Heart left ventricle (tissue), 16 donors: Measurements from ENCODE around the gene TTC33. TPM values are rescaled to one million over a fixed set of nuclear protein-coding genes. Genes with fewer than 3 reads are reported as not detected.
A peak's percentile ranks its signal among the peaks of the same experiment; 100 is the strongest.

Experiments used
- ATAC-seq, 4 donors: fragments of 200-7000 bp; cut with Tn5 transposase; one replicate each; pipeline ENCODE4 v1.9.1; 2020 to 2022; ENCODE audit warnings: moderate library complexity in 4 of 4, mild to moderate bottlenecking in 3 of 4, moderate number of reproducible peaks in 1 of 4
- DNase-seq, 5 donors: peaks; one replicate each; pipeline ENCODE4 v3.0.0-alpha.2; 2020
- H3K27ac ChIP-seq, 12 donors: fragments of 200-600 bp; sonication (generic) in 4 of 12; one replicate each; pipeline versions ENCODE4 v1.5.0 to v1.8.0; 2016 to 2022; ENCODE audit warnings: mild to moderate bottlenecking in 2 of 12
- H3K27me3 ChIP-seq, 9 donors: fragments of 200-600 bp; sonication (generic) in 2 of 9; one replicate each; pipeline versions ENCODE4 v1.5.1 to v1.8.0; 2016 to 2022; ENCODE audit warnings: mild to moderate bottlenecking in 3 of 9
- H3K36me3 ChIP-seq, 9 donors: fragments of 200-600 bp; sonication (generic) in 2 of 9; one replicate each; pipeline versions ENCODE4 v1.5.0 to v1.8.0; 2018 to 2022; ENCODE audit warnings: mild to moderate bottlenecking in 2 of 9
- H3K4me1 ChIP-seq, 12 donors: fragments of 200-600 bp; sonication (generic) in 4 of 12; one replicate each; pipeline versions ENCODE4 v1.5.0 to v1.8.0; 2016 to 2022; ENCODE audit warnings: mild to moderate bottlenecking in 3 of 12
- H3K4me3 ChIP-seq, 12 donors: fragments of 200-600 bp; sonication (generic) in 4 of 12; one replicate each; pipeline versions ENCODE4 v1.5.0 to v1.8.0; 2017 to 2022; ENCODE audit warnings: mild to moderate bottlenecking in 9 of 12, moderate library complexity in 4 of 12
- H3K9me3 ChIP-seq, 12 donors: fragments of 200-600 bp; sonication (generic) in 4 of 12; one replicate each; pipeline versions ENCODE4 v1.5.0 to v1.8.0; 2016 to 2022; ENCODE audit warnings: mild to moderate bottlenecking in 1 of 12
- CTCF ChIP-seq, 12 donors: fragments of 200-600 bp; sonication (generic) in 4 of 12; IDR thresholded peaks; one replicate each; pipeline versions ENCODE4 v1.5.0 to v1.8.0; 2018 to 2022; ENCODE audit warnings: antibody characterized with exemption in 12 of 12, mild to moderate bottlenecking in 5 of 12
- POLR2A ChIP-seq, 2 donors: fragments of 450-650 bp; IDR thresholded peaks; one replicate each; pipeline ENCODE4 v1.6.1; 2017; ENCODE audit warnings: antibody characterized with exemption in 2 of 2, mild to moderate bottlenecking in 2 of 2, moderate library complexity in 2 of 2
- WGBS, 4 donors: extraction: QIAGEN DNeasy Blood & Tissue Kit in 2 of 4; methylation state at CpG; one replicate each; pipeline versions ENCODE4 v1.1.5 to v1.1.7; 2013 to 2018; 5-methylcytosine and 5-hydroxymethylcytosine counted together
- intact Hi-C, 10 donors: fragments of 100-400 bp; cut with DNase I; formaldehyde crosslinking; loops; one replicate each; pipeline versions ENCODE4 v1.11.1 to v1.14.2; 2022
- polyA plus RNA-seq, 2 donors: library from polyadenylated mRNA; stranded (reverse); fragments of 200-250 nt; gene quantifications; one replicate each; pipeline ENCODE4 v1.2.3, GENCODE V29; 2013
- total RNA-seq, 9 donors: library from RNA; depleted of rRNA in 2 of 9; stranded (reverse); fragments of >200 nt in 2 of 9; fragmentation: NEBNext Ultra II Directional in 3 of 9; extraction: Animal tissue kit (Norgen Biotek cat#: 25700) in 3 of 9; gene quantifications; one replicate each; pipeline versions ENCODE4 v1.1.0 to v1.2.4, GENCODE V29; 2016 to 2023
- donor health status: ischemic (EF 13 %, LVEDD 7.1; RV severe dilation, severe dysfunction).
- donor health status: healthy with polysubstance abuse.
- donor health status: DM: no; HTN: yes; CAD: no.
- donor health status: DM: no; HTN: no; CAD: no.
- donor health status: ischemic (EF 25% LVEDD 6.9; RV normal size, moderate dysfunction).
- donor health status: ischemic (EF 25% LVEDD 5.7; RV mildly dilated, moderate dysfunction).
- donor health status: healthy.
- donor health status: DM: yes; HTN: yes; CAD: no.
- donor health status: ischemic (EF 35%, LVEDD 5.7; RV mildly dilated, moderate dysfunction).
- donor health status: nonischemic (EF 11% LVEDD 7.7; RV severe dilation, severe dysfunction).
- donor health status: DM: yes; HTN: yes; CAD: no.
- donor health status: PGD.
- donor health status: ischemic (EF 29% LVEDD 5.4; RV normal size, mild dysfunction).
- donor health status: nonischemic (EF 23%, LVEDD 6.1; RV moderate dilation, normal function).

TTC33 gene
- total and polyA plus RNA-seq, 11 donors = 5.6 to 20.0 (median 14.2) TPM

GRCh38 chr5:40630126-40630525, 125.6 kb downstream of the TTC33 start:
- Histone ChIP-seq H3K4me1 (peaks cover 0 to 17% (median 0%) of the 10 kb centered on the region in 12 donors), H3K9me3 (peaks cover 0 to under 1% (median 0%) of the 10 kb centered on the region in 12 donors), H3K27ac (no peak overlapping the region), H3K36me3 (no peaks in the 10 kb centered on the region), H3K4me3 (no peak overlapping the region), H3K27me3 (no peaks in the 10 kb centered on the region)
- no peak for ATAC-seq
- intact Hi-C loops = loop anchor here in 1 of 10 donors (5.0 kb wide), 1 partner anchor 42 kb away; no protein-coding TSS in a partner anchor
- no peak for DNase-seq
- TF ChIP-seq CTCF (IDR thresholded peaks at IDR 0.05) (no peak), POLR2A (IDR thresholded peaks at IDR 0.05) (no peak)

GRCh38 chr5:40628407-40628806, 127.4 kb downstream of the TTC33 start:
- no peak for ATAC-seq
- no peaks in the 10 kb centered on the region for H3K27me3 ChIP-seq
- H3K4me1 ChIP-seq = peaks cover 0 to 24% (median 0%) of the 10 kb centered on the region in 12 donors
- no peaks in the 10 kb centered on the region for H3K9me3 ChIP-seq
- TF ChIP-seq POLR2A (IDR thresholded peaks at IDR 0.05) (no peak), CTCF (IDR thresholded peaks at IDR 0.05) (no peak)
- no peaks in the 10 kb centered on the region for H3K36me3 ChIP-seq
- whole genome bisulfite sequencing, 4 donors = 83 to 96% (median 91%) methylated on average over 1 of the region's 1 CpG
- no peak for DNase-seq
- H3K27ac ChIP-seq = peak overlapping the region in 3 of 12 donors; percentile 5 to 53 (median 11)
- no peak overlapping the region for H3K4me3 ChIP-seq
- intact Hi-C loops = no loop called here

DNA sequence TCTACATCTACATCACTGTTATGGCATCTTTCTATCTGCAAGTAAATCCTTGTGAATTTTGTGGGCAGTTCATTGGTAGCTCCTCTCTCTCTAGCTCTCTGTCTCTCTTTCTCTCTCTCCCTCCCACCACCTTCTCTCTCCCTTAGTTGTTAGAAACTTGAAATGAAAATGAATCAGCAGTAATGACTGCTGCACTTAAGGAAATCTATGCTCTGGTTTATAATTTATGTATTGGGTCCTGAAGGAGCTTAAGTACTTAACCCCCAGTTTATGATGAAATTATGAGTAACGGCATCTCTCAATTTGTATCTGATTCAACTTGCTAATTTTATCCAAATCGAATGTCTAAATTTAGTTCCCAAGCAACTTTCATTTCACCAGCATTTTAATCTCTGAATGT, 128.1 kb downstream of the TTC33 start:
- no peaks in the 10 kb centered on the region for H3K36me3 ChIP-seq
- H3K27me3 ChIP-seq = no peaks in the 10 kb centered on the region
- peaks cover 0 to 30% (median 0%) of the 10 kb centered on the region in 12 donors for H3K4me1 ChIP-seq
- DNase-seq (no peak), ATAC-seq (no peak)
- H3K4me3 ChIP-seq = no peak overlapping the region
- TF ChIP-seq POLR2A (IDR thresholded peaks at IDR 0.05) = no peak
- no peak for TF ChIP-seq CTCF (IDR thresholded peaks at IDR 0.05)
- peak overlapping the region in 1 of 12 donors; percentile 53 for H3K27ac ChIP-seq
- WGBS, 4 donors = 67 to 82% (median 77%) methylated on average over 2 of the region's 2 CpGs
- H3K9me3 ChIP-seq = no peaks in the 10 kb centered on the region
- intact Hi-C loops = no loop called here

GRCh38 chr5:40626801-40627200, 129.0 kb downstream of the TTC33 start:
- Histone ChIP-seq H3K27me3 (no peaks in the 10 kb centered on the region), H3K4me3 (no peak overlapping the region), H3K4me1 (peaks cover 0 to 39% (median 0%) of the 10 kb centered on the region in 12 donors), H3K36me3 (no peaks in the 10 kb centered on the region), H3K27ac (no peak overlapping the region), H3K9me3 (no peaks in the 10 kb centered on the region)
- TF ChIP-seq POLR2A (IDR thresholded peaks at IDR 0.05) = no peak
- TF ChIP-seq CTCF (IDR thresholded peaks at IDR 0.05) = no peak
- ATAC-seq (no peak), DNase-seq (no peak)
- WGBS, 4 donors = 79 to 89% (median 82%) methylated on average over 2 of the region's 2 CpGs
- intact Hi-C loops = no loop called here
